Calu3 (cell line): ENCODE measurements around the gene EZR. TPM values are rescaled to one million over a fixed set of nuclear protein-coding genes. Genes with fewer than 3 reads are reported as not detected.

Source experiments
- BruUV-seq: library from RNA; stranded (reverse); fragments of 400-500 nt; replicated peaks from 2 replicates; lab custom pipeline; 2021; lab: Mats Ljungman, UMichigan
- CTCF ChIA-PET: fragments of 300-600 bp; sonication (Branson Sonifier 250); formaldehyde crosslinking; loops from one replicate; lab custom pipeline; 2022; ENCODE audit warnings: antibody characterized with exemption; lab: Charles Lee
- DNase-seq: peaks from one replicate; pipeline ENCODE4 v3.0.0; 2022
- H3K27ac Mint-ChIP-seq: one replicate; pipeline ENCODE4 v1.8.0; 2022; ENCODE audit warnings: mixed read lengths; ENCODE audit not compliant: unreplicated experiment
- H3K27me3 Mint-ChIP-seq: one replicate; pipeline ENCODE4 v1.8.0; 2022; ENCODE audit warnings: mixed read lengths; ENCODE audit not compliant: unreplicated experiment
- H3K36me3 Mint-ChIP-seq: one replicate; pipeline ENCODE4 v1.8.0; 2022; ENCODE audit warnings: mild to moderate bottlenecking, moderate library complexity, mixed read lengths; ENCODE audit not compliant: insufficient read depth, unreplicated experiment
- H3K4me1 Mint-ChIP-seq: one replicate; pipeline ENCODE4 v1.8.0; 2022; ENCODE audit warnings: mild to moderate bottlenecking, low read depth, mixed read lengths; ENCODE audit not compliant: unreplicated experiment
- H3K4me3 Mint-ChIP-seq: one replicate; pipeline ENCODE4 v1.8.0; 2022; ENCODE audit warnings: mild to moderate bottlenecking, low read depth, moderate library complexity, mixed read lengths; ENCODE audit not compliant: unreplicated experiment
- H3K9me3 Mint-ChIP-seq: one replicate; pipeline ENCODE4 v1.8.0; 2022; ENCODE audit warnings: low read depth, mixed read lengths; ENCODE audit not compliant: unreplicated experiment
- CTCF ChIP-seq: fragments of 200-600 bp; IDR thresholded peaks from one replicate; pipeline ENCODE4 v1.8.0; 2022; ENCODE audit warnings: antibody characterized with exemption; ENCODE audit not compliant: unreplicated experiment
- intact Hi-C: fragments of 100-400 bp; cut with micrococcal nuclease; formaldehyde crosslinking; loops from one replicate; pipeline ENCODE4 v1.10.0; 2022; ENCODE audit not compliant: unreplicated experiment
- total RNA-seq: library from RNA; stranded (reverse); gene quantifications from 2 replicates; pipeline ENCODE4 v1.2.3, GENCODE V29; 2022

Gene EZR
- total RNA-seq, 1 experiment from 2014 or later: 935 TPM

DNA sequence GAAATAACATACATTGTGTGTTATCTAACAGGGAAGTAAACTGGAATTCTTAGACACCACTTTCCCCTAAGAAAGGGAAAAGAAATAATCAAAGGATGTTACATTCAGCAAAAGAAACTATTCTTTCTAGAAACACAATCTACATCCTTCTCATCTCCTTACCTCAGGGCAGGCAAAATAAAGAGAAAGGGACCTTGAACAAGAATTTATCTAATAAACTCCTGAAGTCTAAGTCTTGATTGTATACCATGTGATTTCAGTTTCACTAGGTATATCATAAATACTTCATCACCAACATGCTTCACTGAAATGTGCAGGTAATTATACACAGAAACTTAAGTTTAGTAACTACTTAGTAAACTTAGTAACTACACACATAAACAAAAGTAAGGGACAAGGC is 15.0 kb downstream of the EZR start:
- peaks cover 66% of the 10 kb centered on the region for H3K4me1 Mint-ChIP-seq

DNA sequence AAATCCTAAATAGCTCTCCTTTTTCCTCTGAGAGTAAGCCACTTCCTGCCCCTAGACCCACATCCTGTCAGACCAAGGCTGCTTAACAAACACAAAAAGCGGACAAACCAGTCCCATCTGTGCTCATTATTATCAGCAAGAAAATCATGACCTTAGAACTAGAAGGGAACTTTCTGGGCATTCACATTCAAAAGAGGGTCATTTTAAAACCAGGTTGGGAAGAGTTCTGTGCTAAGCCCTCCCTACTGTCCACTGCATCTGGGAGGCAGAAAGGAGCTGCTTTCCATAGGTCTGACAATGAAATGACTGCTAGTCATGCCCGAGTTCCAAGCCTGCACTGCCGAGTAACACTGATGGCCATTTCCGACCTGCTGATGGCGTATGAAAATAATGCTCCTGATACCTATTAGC is 15.4 kb downstream of the EZR start:
- intact Hi-C loops: no loop called here

More for the DNA sequence above, 15.0 kb downstream of the EZR start:
- H3K9me3 Mint-ChIP-seq: no peaks in the 10 kb centered on the region
- no peaks in the 10 kb centered on the region for H3K27me3 Mint-ChIP-seq
- H3K27ac Mint-ChIP-seq: peak overlapping the region; percentile 97
- peaks cover 98% of the 10 kb centered on the region for H3K36me3 Mint-ChIP-seq
- TF ChIP-seq CTCF: no peak
- CTCF ChIA-PET: interaction anchor here (0.5 to 1.0 kb wide), 2 partner anchors 12 to 102 kb away, joined by 6 to 8 read pairs; no protein-coding TSS in a partner anchor
- intact Hi-C loops: no loop called here
- TSS peak; percentile 63 for BruUV-seq
- DNase-seq: no peak
- H3K4me3 Mint-ChIP-seq: peak overlapping the region; percentile 85

DNA sequence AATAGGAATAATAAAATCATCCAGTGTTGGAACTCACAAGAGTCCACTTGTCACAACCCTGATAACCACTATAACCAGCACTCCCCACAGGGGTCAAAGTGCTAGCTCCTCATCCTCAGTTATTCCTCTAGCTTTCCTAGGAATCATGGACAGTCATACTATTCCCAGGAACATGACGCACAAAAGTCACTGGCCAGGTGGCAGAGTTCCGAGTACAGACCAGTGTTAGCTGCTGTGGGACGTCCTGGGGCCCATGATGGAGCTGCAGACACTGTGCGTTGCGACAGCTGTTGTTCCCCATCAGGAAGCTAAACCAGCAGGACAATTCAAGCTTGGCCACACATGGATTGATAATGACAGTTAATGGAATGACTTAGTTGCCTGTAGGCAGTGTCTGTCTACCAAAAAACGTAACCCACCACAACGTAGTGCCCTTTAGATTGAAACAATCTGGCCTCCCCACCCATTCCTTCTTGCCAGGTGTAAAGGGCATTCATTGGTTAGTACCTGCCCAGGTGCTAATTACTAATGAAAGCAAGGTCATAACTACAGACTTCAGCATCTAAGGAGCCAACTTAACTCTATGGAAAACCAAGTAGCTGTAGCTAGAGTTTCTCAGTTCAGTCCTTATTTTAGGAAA is 17.4 kb downstream of the EZR start:
- intact Hi-C loops: no loop called here
- TF ChIP-seq CTCF: no peak
- BruUV-seq: no TSS peak
- no peaks in the 10 kb centered on the region for H3K27me3 Mint-ChIP-seq
- H3K36me3 Mint-ChIP-seq: peaks cover 98% of the 10 kb centered on the region
- no peak for DNase-seq
- no peaks in the 10 kb centered on the region for H3K9me3 Mint-ChIP-seq
- peak overlapping the region; percentile 85 for H3K4me3 Mint-ChIP-seq
- peak overlapping the region; percentile 82 for H3K27ac Mint-ChIP-seq
- CTCF ChIA-PET: interaction anchor here (1.2 kb wide), 1 partner anchor 138 kb away, joined by 3 read pairs; no protein-coding TSS in a partner anchor
- peaks cover 63% of the 10 kb centered on the region for H3K4me1 Mint-ChIP-seq

More for the DNA sequence above, 15.4 kb downstream of the EZR start:
- no peak for TF ChIP-seq CTCF
- CTCF ChIA-PET: interaction anchor here (0.5 to 1.0 kb wide), 5 partner anchors 11 to 241 kb away, joined by 3 to 8 read pairs (median 6); partner anchors contain the start of gene TAGAP
- peak overlapping the region; percentile 85 for H3K4me3 Mint-ChIP-seq
- peak overlapping the region; percentile 97 for H3K27ac Mint-ChIP-seq
- BruUV-seq: no TSS peak
- peaks cover 66% of the 10 kb centered on the region for H3K4me1 Mint-ChIP-seq
- H3K27me3 Mint-ChIP-seq: no peaks in the 10 kb centered on the region
- H3K9me3 Mint-ChIP-seq: no peaks in the 10 kb centered on the region
- no peak for DNase-seq
- peaks cover 98% of the 10 kb centered on the region for H3K36me3 Mint-ChIP-seq

DNA sequence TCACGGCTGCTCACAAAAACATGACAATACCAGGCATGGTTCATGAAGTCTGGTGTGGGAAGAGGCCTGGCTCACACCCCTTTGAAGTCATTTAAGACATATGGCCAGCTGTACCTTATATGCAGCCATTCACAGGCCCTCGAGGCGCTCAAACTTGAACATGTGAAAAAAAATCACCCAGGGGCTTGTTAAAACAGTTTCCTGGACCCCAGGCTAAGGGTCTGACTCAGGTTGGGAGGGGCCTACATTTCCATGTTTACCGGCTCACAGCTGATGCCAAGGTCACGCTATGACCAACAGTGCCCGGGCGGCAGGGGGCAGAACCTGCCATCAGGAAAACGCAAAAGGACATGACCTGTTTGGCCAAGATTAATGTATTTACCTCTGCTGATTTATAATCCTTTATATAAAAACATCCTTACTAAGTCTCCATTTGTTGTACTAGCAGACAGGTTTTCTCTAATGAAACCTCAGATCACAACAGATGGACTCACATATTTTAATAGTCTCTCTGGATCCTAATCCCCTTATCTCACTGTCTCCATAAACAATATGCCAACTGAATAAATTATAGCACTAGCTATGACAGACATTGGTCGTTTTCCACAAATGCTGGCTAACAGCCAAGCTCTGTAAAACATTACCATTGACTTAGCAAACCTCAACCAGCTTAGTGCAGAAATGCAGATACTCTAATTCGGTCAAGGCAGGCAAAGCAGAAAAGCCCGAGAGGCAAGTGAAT is 19.9 kb downstream of the EZR start:
- DNase-seq: peak; percentile 72
- no peaks in the 10 kb centered on the region for H3K27me3 Mint-ChIP-seq

More for the DNA sequence above, 19.9 kb downstream of the EZR start:
- Mint-ChIP-seq H3K9me3 (no peaks in the 10 kb centered on the region), H3K27ac (peak overlapping the region; percentile 94), H3K4me1 (peaks cover 64% of the 10 kb centered on the region), H3K4me3 (peak overlapping the region; percentile 85), H3K36me3 (peaks cover 98% of the 10 kb centered on the region)
- CTCF ChIA-PET: interaction anchor here (0.6 to 2.3 kb wide), 6 partner anchors 10 to 109 kb away, joined by 3 to 5 read pairs (median 4); no protein-coding TSS in a partner anchor
- BruUV-seq: no TSS peak
- TF ChIP-seq CTCF: no peak
- intact Hi-C loops: loop anchor here (1.0 to 5.0 kb wide), 2 partner anchors 112 to 173 kb away; no protein-coding TSS in a partner anchor
